WTC11 (cell line): ENCODE measurements around the gene KAT6B. TPM values are rescaled to one million over a fixed set of nuclear protein-coding genes. Genes with fewer than 3 reads are reported as not detected.
A peak's percentile ranks its signal among the peaks of the same experiment; 100 is the strongest.

Experiments
- ATAC-seq: fragments of 200-7000 bp; cut with Tn5 transposase; 2 replicates; pipeline ENCODE4 v1.10.0; 2021; ENCODE audit warnings: mild to moderate bottlenecking, moderate library complexity
- CTCF ChIA-PET: fragments of 300-600 bp; sonication (Branson Sonifier 250); formaldehyde crosslinking; loops from one replicate; lab custom pipeline; 2021; ENCODE audit warnings: antibody characterized with exemption; lab: Charles Lee
- POLR2A ChIA-PET: fragments of 350-600 bp; sonication (Branson Sonifier 250); formaldehyde crosslinking; loops from one replicate; lab custom pipeline; 2021; ENCODE audit warnings: antibody characterized with exemption; lab: Charles Lee
- DNase-seq: peaks from one replicate; pipeline ENCODE4 v3.0.0; 2021; ENCODE audit warnings: low spot score
- H3K27ac Mint-ChIP-seq: 2 replicates; pipeline ENCODE4 v1.8.0; 2021; ENCODE audit warnings: mixed read lengths
- H3K27me3 Mint-ChIP-seq: 2 replicates; pipeline ENCODE4 v1.8.0; 2021; ENCODE audit warnings: low read depth, mild to moderate bottlenecking, moderate library complexity, mixed read lengths
- H3K36me3 Mint-ChIP-seq: 2 replicates; pipeline ENCODE4 v1.8.0; 2021; ENCODE audit warnings: mixed read lengths
- H3K4me1 Mint-ChIP-seq: 2 replicates; pipeline ENCODE4 v1.8.0; 2022; ENCODE audit warnings: mixed read lengths
- H3K4me3 Mint-ChIP-seq: 2 replicates; pipeline ENCODE4 v1.8.0; 2021; ENCODE audit warnings: mild to moderate bottlenecking, moderate library complexity, mixed read lengths
- H3K9me3 Mint-ChIP-seq: 2 replicates; pipeline ENCODE4 v1.8.0; 2021; ENCODE audit warnings: mixed read lengths
- ETV6 ChIP-seq: sonication (generic); formaldehyde crosslinking; IDR thresholded peaks from 2 replicates; pipeline ENCODE4 v1.8.1; 2022; ENCODE audit warnings: mild to moderate bottlenecking, missing genetic modification reagents
- FOXK1 ChIP-seq: sonication (generic); formaldehyde crosslinking; IDR thresholded peaks from 2 replicates; pipeline ENCODE4 v1.8.0; 2022; ENCODE audit warnings: mild to moderate bottlenecking, moderate library complexity, missing genetic modification reagents
- KAT7 ChIP-seq: sonication (generic); formaldehyde crosslinking; IDR thresholded peaks from 2 replicates; pipeline ENCODE4 v1.8.1; 2023; ENCODE audit warnings: missing genetic modification reagents, mild to moderate bottlenecking, borderline replicate concordance
- NR3C1 ChIP-seq: sonication (generic); formaldehyde crosslinking; conservative IDR thresholded peaks from 2 replicates; pipeline ENCODE4 v1.8.1; 2023; ENCODE audit warnings: low read depth, mild to moderate bottlenecking, missing genetic modification reagents
- PRRX2 ChIP-seq: fragments of 250-450 bp; sonication (Bioruptor Pico); IDR thresholded peaks from 2 replicates; pipeline ENCODE4 v1.8.0; 2021; ENCODE audit warnings: mild to moderate bottlenecking
- RORB ChIP-seq: fragments of 250-450 bp; sonication (Bioruptor Pico); IDR thresholded peaks from 2 replicates; pipeline ENCODE4 v1.9.0; 2021; ENCODE audit warnings: mild to moderate bottlenecking
- SMAD3 ChIP-seq: sonication (generic); formaldehyde crosslinking; IDR thresholded peaks from 2 replicates; pipeline ENCODE4 v1.8.0; 2022; ENCODE audit warnings: missing genetic modification reagents, mild to moderate bottlenecking, borderline replicate concordance
- TCF7 ChIP-seq: sonication (generic); formaldehyde crosslinking; IDR thresholded peaks from 2 replicates; pipeline ENCODE4 v1.8.0; 2022; ENCODE audit warnings: mild to moderate bottlenecking, low read depth, missing genetic modification reagents, moderate library complexity
- TP53 ChIP-seq: sonication (generic); formaldehyde crosslinking; IDR thresholded peaks from 2 replicates; pipeline ENCODE4 v1.8.1; 2023; ENCODE audit warnings: mild to moderate bottlenecking, missing genetic modification reagents
- ZBTB43 ChIP-seq: sonication (generic); formaldehyde crosslinking; IDR thresholded peaks from 2 replicates; pipeline ENCODE4 v1.8.1; 2023; ENCODE audit warnings: mild to moderate bottlenecking, missing genetic modification reagents
- ZNF219 ChIP-seq: sonication (generic); formaldehyde crosslinking; IDR thresholded peaks from 2 replicates; pipeline ENCODE4 v1.8.0; 2023; ENCODE audit warnings: missing genetic modification reagents, mild to moderate bottlenecking, borderline replicate concordance
- ZNF317 ChIP-seq: sonication (generic); formaldehyde crosslinking; IDR thresholded peaks from 2 replicates; pipeline ENCODE4 v1.8.1; 2023; ENCODE audit warnings: low read depth, mild to moderate bottlenecking, moderate library complexity, missing genetic modification reagents, borderline replicate concordance
- ZNF423 ChIP-seq: fragments of 250-450 bp; sonication (Bioruptor Pico); IDR thresholded peaks from 2 replicates; pipeline ENCODE4 v2.1.2; 2022; ENCODE audit warnings: mild to moderate bottlenecking, moderate library complexity
- total RNA-seq: library from RNA; stranded (reverse); gene quantifications from 3 replicates; pipeline ENCODE4 v1.2.3, GENCODE V29; 2021
- TF ChIP-seq, protein P1 (sequence below): sonication (generic); formaldehyde crosslinking; IDR thresholded peaks from 2 replicates; pipeline ENCODE4 v1.8.1; 2023; ENCODE audit warnings: mild to moderate bottlenecking, missing genetic modification reagents, moderate library complexity
- TF ChIP-seq, protein P2 (sequence below): sonication (generic); formaldehyde crosslinking; IDR thresholded peaks from 2 replicates; pipeline ENCODE4 v1.8.0; 2023; ENCODE audit warnings: missing genetic modification reagents, mild to moderate bottlenecking, borderline replicate concordance
- TF ChIP-seq, protein P3 (sequence below): sonication (generic); formaldehyde crosslinking; IDR thresholded peaks from 2 replicates; pipeline ENCODE4 v1.8.1; 2023; ENCODE audit warnings: mild to moderate bottlenecking, moderate library complexity, missing genetic modification reagents
- TF ChIP-seq, protein P4 (sequence below): sonication (generic); formaldehyde crosslinking; IDR thresholded peaks from 2 replicates; pipeline ENCODE4 v1.8.1; 2022; ENCODE audit warnings: low read depth, missing genetic modification reagents, borderline replicate concordance

KAT6B gene
- total RNA-seq, 1 experiment from 2014 or later: 18.5 TPM

- ChIA-PET CTCF (interaction anchor here (0.6 kb wide), 1 partner anchor 73 kb away, joined by 5 read pairs; no protein-coding TSS in a partner anchor), POLR2A (interaction anchor here (1.0 kb wide), 1 partner anchor 23 kb away, joined by 3 read pairs; no protein-coding TSS in a partner anchor)
- ATAC-seq (peak; percentile 26; the same call in 1 of the 2 replicates), DNase-seq (no peak)
- TF ChIP-seq TP53 (CRISPR knock-in tag) (no peak), NR3C1 (CRISPR knock-in tag) (no peak), ZNF423 (CRISPR knock-in tag) (no peak), ETV6 (CRISPR knock-in tag) (no peak), ZNF317 (CRISPR knock-in tag) (no peak), SMAD3 (no peak), ZNF219 (CRISPR knock-in tag) (no peak), ZBTB43 (CRISPR knock-in tag) (no peak), TCF7 (CRISPR knock-in tag) (no peak)
- TF ChIP-seq, protein P1, sequence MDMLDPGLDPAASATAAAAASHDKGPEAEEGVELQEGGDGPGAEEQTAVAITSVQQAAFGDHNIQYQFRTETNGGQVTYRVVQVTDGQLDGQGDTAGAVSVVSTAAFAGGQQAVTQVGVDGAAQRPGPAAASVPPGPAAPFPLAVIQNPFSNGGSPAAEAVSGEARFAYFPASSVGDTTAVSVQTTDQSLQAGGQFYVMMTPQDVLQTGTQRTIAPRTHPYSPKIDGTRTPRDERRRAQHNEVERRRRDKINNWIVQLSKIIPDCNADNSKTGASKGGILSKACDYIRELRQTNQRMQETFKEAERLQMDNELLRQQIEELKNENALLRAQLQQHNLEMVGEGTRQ (CRISPR knock-in tag): no peak
- TF ChIP-seq, protein P2, sequence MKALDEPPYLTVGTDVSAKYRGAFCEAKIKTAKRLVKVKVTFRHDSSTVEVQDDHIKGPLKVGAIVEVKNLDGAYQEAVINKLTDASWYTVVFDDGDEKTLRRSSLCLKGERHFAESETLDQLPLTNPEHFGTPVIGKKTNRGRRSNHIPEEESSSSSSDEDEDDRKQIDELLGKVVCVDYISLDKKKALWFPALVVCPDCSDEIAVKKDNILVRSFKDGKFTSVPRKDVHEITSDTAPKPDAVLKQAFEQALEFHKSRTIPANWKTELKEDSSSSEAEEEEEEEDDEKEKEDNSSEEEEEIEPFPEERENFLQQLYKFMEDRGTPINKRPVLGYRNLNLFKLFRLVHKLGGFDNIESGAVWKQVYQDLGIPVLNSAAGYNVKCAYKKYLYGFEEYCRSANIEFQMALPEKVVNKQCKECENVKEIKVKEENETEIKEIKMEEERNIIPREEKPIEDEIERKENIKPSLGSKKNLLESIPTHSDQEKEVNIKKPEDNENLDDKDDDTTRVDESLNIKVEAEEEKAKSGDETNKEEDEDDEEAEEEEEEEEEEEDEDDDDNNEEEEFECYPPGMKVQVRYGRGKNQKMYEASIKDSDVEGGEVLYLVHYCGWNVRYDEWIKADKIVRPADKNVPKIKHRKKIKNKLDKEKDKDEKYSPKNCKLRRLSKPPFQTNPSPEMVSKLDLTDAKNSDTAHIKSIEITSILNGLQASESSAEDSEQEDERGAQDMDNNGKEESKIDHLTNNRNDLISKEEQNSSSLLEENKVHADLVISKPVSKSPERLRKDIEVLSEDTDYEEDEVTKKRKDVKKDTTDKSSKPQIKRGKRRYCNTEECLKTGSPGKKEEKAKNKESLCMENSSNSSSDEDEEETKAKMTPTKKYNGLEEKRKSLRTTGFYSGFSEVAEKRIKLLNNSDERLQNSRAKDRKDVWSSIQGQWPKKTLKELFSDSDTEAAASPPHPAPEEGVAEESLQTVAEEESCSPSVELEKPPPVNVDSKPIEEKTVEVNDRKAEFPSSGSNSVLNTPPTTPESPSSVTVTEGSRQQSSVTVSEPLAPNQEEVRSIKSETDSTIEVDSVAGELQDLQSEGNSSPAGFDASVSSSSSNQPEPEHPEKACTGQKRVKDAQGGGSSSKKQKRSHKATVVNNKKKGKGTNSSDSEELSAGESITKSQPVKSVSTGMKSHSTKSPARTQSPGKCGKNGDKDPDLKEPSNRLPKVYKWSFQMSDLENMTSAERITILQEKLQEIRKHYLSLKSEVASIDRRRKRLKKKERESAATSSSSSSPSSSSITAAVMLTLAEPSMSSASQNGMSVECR (CRISPR knock-in tag): no peak
- TF ChIP-seq, protein P3, sequence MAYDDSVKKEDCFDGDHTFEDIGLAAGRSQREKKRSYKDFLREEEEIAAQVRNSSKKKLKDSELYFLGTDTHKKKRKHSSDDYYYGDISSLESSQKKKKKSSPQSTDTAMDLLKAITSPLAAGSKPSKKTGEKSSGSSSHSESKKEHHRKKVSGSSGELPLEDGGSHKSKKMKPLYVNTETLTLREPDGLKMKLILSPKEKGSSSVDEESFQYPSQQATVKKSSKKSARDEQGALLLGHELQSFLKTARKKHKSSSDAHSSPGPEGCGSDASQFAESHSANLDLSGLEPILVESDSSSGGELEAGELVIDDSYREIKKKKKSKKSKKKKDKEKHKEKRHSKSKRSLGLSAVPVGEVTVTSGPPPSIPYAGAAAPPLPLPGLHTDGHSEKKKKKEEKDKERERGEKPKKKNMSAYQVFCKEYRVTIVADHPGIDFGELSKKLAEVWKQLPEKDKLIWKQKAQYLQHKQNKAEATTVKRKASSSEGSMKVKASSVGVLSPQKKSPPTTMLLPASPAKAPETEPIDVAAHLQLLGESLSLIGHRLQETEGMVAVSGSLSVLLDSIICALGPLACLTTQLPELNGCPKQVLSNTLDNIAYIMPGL (CRISPR knock-in tag): no peak
- Mint-ChIP-seq H3K36me3 (no peaks in the 10 kb centered on the region), H3K4me1 (peaks cover 18% of the 10 kb centered on the region), H3K27me3 (no peaks in the 10 kb centered on the region), H3K27ac (no peak overlapping the region; the same call in 1 of the 2 replicates), H3K4me3 (no peak overlapping the region), H3K9me3 (no peaks in the 10 kb centered on the region)
Observed at GRCh38 chr10:74898201-74898976, 72.0 kb downstream of the KAT6B start.

DNA sequence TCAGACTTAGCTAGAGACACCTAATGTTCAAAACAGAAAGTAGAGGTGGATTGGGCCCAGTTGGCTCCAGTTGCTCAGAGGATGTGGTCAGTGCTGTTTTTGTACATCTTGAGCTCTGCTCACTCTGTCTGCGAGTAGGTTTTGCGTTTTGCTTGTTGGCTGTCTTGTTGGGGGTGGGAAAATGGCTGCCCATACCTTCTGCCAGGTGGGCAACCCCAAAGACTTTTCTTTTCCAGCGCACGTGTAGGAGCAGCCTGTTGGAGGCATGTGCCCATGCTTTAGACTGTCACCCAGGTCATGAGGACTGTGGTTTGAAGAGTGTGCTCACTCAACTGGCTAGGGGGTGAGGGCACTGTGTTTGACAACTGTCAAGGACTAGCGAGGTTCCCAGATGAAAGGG lies 73.9 kb downstream of the KAT6B start:
- CTCF ChIA-PET: no interaction called here
- ATAC-seq: no peak
- no peak overlapping the region for H3K27ac Mint-ChIP-seq
- no peaks in the 10 kb centered on the region for H3K27me3 Mint-ChIP-seq
- no peak for DNase-seq
- TF ChIP-seq FOXK1 (no peak), SMAD3 (no peak), RORB (CRISPR knock-in tag) (no peak), KAT7 (CRISPR knock-in tag) (no peak), PRRX2 (CRISPR knock-in tag) (no peak)
- TF ChIP-seq, protein P4, sequence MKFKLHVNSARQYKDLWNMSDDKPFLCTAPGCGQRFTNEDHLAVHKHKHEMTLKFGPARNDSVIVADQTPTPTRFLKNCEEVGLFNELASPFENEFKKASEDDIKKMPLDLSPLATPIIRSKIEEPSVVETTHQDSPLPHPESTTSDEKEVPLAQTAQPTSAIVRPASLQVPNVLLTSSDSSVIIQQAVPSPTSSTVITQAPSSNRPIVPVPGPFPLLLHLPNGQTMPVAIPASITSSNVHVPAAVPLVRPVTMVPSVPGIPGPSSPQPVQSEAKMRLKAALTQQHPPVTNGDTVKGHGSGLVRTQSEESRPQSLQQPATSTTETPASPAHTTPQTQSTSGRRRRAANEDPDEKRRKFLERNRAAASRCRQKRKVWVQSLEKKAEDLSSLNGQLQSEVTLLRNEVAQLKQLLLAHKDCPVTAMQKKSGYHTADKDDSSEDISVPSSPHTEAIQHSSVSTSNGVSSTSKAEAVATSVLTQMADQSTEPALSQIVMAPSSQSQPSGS (CRISPR knock-in tag): no peak
- H3K4me3 Mint-ChIP-seq: no peak overlapping the region
- POLR2A ChIA-PET: no interaction called here
- no peaks in the 10 kb centered on the region for H3K9me3 Mint-ChIP-seq
- peaks cover 18% of the 10 kb centered on the region for H3K4me1 Mint-ChIP-seq
- no peaks in the 10 kb centered on the region for H3K36me3 Mint-ChIP-seq
